Measurements from ENCODE around the gene MRPL39. TPM values are rescaled to one million over a fixed set of nuclear protein-coding genes. Genes with fewer than 3 reads are reported as not detected.
A peak's percentile ranks its signal among the peaks of the same experiment; 100 is the strongest.

The MRPL39 gene
- total RNA-seq, 1 donor from 2014 or later = 19.9 TPM

- ATAC-seq (peak; percentile 93), DNase-seq (peak; percentile 85)
- intact Hi-C loops (cut with DNase I) = loop anchor here (5.0 kb wide), 1 partner anchor 99 kb away; no protein-coding TSS in a partner anchor
- Histone ChIP-seq H3K9me3 (no peaks in the 10 kb centered on the region), H3K36me3 (peaks cover 12% of the 10 kb centered on the region), H3K27ac (peak overlapping the region; percentile 87), H3K27me3 (no peaks in the 10 kb centered on the region), H3K4me1 (peaks cover 15% of the 10 kb centered on the region), H3K4me3 (peak overlapping the region; percentile 84)
- peak; percentile 92 for TF ChIP-seq CTCF (IDR thresholded peaks at IDR 0.05)
These were observed 910 bp upstream of the MRPL39 start for GRCh38 chr21:25608044-25608737.

- DNase-seq (no peak), ATAC-seq (no peak)
- Histone ChIP-seq H3K9me3 (no peaks in the 10 kb centered on the region), H3K27me3 (no peaks in the 10 kb centered on the region), H3K4me1 (no peaks in the 10 kb centered on the region), H3K36me3 (peaks cover 77% of the 10 kb centered on the region), H3K4me3 (no peak overlapping the region), H3K27ac (no peak overlapping the region)
- intact Hi-C loops (cut with DNase I) = no loop called here
- no peak for TF ChIP-seq CTCF (IDR thresholded peaks at IDR 0.05)
These were observed 17.4 kb downstream of the MRPL39 start for GRCh38 chr21:25589887-25590286.

- Histone ChIP-seq H3K4me3 (no peak overlapping the region), H3K4me1 (no peaks in the 10 kb centered on the region), H3K27ac (no peak overlapping the region), H3K27me3 (no peaks in the 10 kb centered on the region), H3K9me3 (no peaks in the 10 kb centered on the region), H3K36me3 (peaks cover 54% of the 10 kb centered on the region)
- TF ChIP-seq CTCF (IDR thresholded peaks at IDR 0.05) = no peak
- ATAC-seq = no peak
- DNase-seq = no peak
- intact Hi-C loops (cut with DNase I) = no loop called here
These were observed 20.5 kb downstream of the MRPL39 start for GRCh38 chr21:25586791-25587190.

- Histone ChIP-seq H3K4me1 (no peaks in the 10 kb centered on the region), H3K27ac (no peak overlapping the region), H3K36me3 (peaks cover 50% of the 10 kb centered on the region), H3K9me3 (no peaks in the 10 kb centered on the region), H3K27me3 (no peaks in the 10 kb centered on the region), H3K4me3 (no peak overlapping the region)
- intact Hi-C loops (cut with DNase I) = no loop called here
- ATAC-seq (no peak), DNase-seq (no peak)
- TF ChIP-seq CTCF (IDR thresholded peaks at IDR 0.05) = no peak
These were observed 21.0 kb downstream of the MRPL39 start for GRCh38 chr21:25586326-25586725.

GRCh38 chr21:25584833-25585676, 22.2 kb downstream of the MRPL39 start:
- DNase-seq (no peak), ATAC-seq (no peak)
- Histone ChIP-seq H3K4me1 (no peaks in the 10 kb centered on the region), H3K27me3 (no peaks in the 10 kb centered on the region), H3K9me3 (no peaks in the 10 kb centered on the region), H3K36me3 (peaks cover 46% of the 10 kb centered on the region), H3K4me3 (no peak overlapping the region), H3K27ac (no peak overlapping the region)
- no peak for TF ChIP-seq CTCF (IDR thresholded peaks at IDR 0.05)
- intact Hi-C loops (cut with DNase I) = no loop called here

Measured in upper lobe of right lung (tissue), 1 donor.